ENCODE results near the gene WNK1.

- TF ChIP-seq CTCF (IDR thresholded peaks at IDR 0.05 in 4 of 5, conservative IDR thresholded peaks at IDR 0.05 in 1 of 5), result no peak
- TF ChIP-seq POLR2A (IDR thresholded peaks at IDR 0.05), result no peak
Observed at GRCh38 chr12:922285-922684, 169.9 kb downstream of the WNK1 start.

Data from gastrocnemius medialis (tissue), 4 donors.